K562 (cell line): ENCODE measurements around the gene F12. TPM values are rescaled to one million over a fixed set of nuclear protein-coding genes. Genes with fewer than 3 reads are reported as not detected.

ENCODE experiments used
- ATAC-seq: fragments of 200-7000 bp; cut with Tn5 transposase; 3 replicates; pipeline ENCODE4 v1.9.1; 2020; ENCODE audit warnings: moderate library complexity
- BruUV-seq: library from RNA; stranded (reverse); fragments of 400-500 nt; replicated peaks from 2 replicates; lab custom pipeline; 2021; lab: Mats Ljungman, UMichigan
- CTCF ChIA-PET: fragments of 300-600 bp; formaldehyde crosslinking; extraction: SDS; loops from one replicate; lab custom pipeline; 2021; ENCODE audit warnings: low intra/inter-chr PET ratio; lab: Yijun Ruan, JAX
- POLR2A ChIA-PET: fragments of 300-600, 350-650 bp; sonication (Branson Sonifier 250); formaldehyde crosslinking; extraction: SDS; loops from one replicate; lab custom pipeline; 2021; ENCODE audit warnings: antibody characterized with exemption, inconsistent platforms; lab: Yijun Ruan, JAX
- DNase-seq, 4 experiments: peaks; one replicate each; pipeline versions ENCODE4 v3.0.0 to v3.0.0-alpha.2; 2011 to 2018; ENCODE audit warnings: low spot score in 3 of 4, mixed read lengths in 3 of 4; ENCODE audit errors: extremely low read depth in 1 of 4
- FAIRE-seq: peaks from 2 replicates; lab custom pipeline; 2011; peaks lifted over from hg19 to GRCh38; lab: Jason Lieb, UNC
- H2AFZ ChIP-seq: 2 replicates; pipeline ENCODE4 v1.6.0; 2011; ENCODE audit warnings: low read depth, low read length, control low read depth, inconsistent platforms
- H3K27ac ChIP-seq: fragments of 200-600 bp; 3 replicates; pipeline ENCODE4 v1.8.0; 2011; ENCODE audit warnings: low read depth, mild to moderate bottlenecking, control low read depth, inconsistent platforms, low read length, moderate library complexity, mixed read lengths; ENCODE audit errors: extremely low read depth
- H3K27me3 ChIP-seq, 2 experiments: fragments of 300-600 bp in 1 of 2; 2 replicates in 1 of 2; 3 replicates in 1 of 2; pipeline versions ENCODE4 v1.6.0 to v1.8.0; 2011; ENCODE audit warnings: inconsistent platforms in 2 of 2, low read length in 2 of 2, mild to moderate bottlenecking in 1 of 2, mixed read lengths in 1 of 2, moderate library complexity in 1 of 2; ENCODE audit not compliant: control insufficient read depth in 2 of 2, insufficient read depth in 2 of 2
- H3K36me3 ChIP-seq: fragments of 300-600 bp; 3 replicates; pipeline ENCODE4 v1.8.0; 2011; ENCODE audit warnings: mild to moderate bottlenecking, low read length, inconsistent platforms; ENCODE audit not compliant: control insufficient read depth, insufficient read depth
- H3K4me1 ChIP-seq, 2 experiments: fragments of 200-600 bp in 1 of 2; replicated peaks in 1 of 2; 2 replicates in 1 of 2; 3 replicates in 1 of 2; pipeline versions ENCODE4 v1.5.1 to v1.8.0; 2011; ENCODE audit warnings: inconsistent platforms in 2 of 2, low read length in 2 of 2, mild to moderate bottlenecking in 1 of 2, mixed read lengths in 1 of 2, moderate library complexity in 1 of 2; ENCODE audit not compliant: control insufficient read depth in 2 of 2, insufficient read depth in 2 of 2
- H3K4me2 ChIP-seq: 2 replicates; pipeline ENCODE4 v1.6.1; 2011; ENCODE audit warnings: low read length, control low read depth, inconsistent platforms, mixed read lengths; ENCODE audit not compliant: insufficient read depth
- H3K4me3 ChIP-seq: fragments of 200-600 bp; sonication (generic), shearing (Covaris generic); 2 replicates; pipeline ENCODE4 v1.5.1; 2016; ENCODE audit warnings: control low read depth, inconsistent platforms
- H3K79me2 ChIP-seq: fragments of 200-600 bp; 3 replicates; pipeline ENCODE4 v1.8.0; 2011; ENCODE audit warnings: low read length, inconsistent platforms; ENCODE audit not compliant: control insufficient read depth, insufficient read depth
- H3K9ac ChIP-seq, 2 experiments: 2 replicates each; pipeline versions ENCODE4 v1.6.0 to v1.6.1; 2011; ENCODE audit warnings: low read depth in 2 of 2, low read length in 2 of 2, control low read depth in 1 of 2, inconsistent platforms in 1 of 2, mild to moderate bottlenecking in 1 of 2, mixed read lengths in 1 of 2; ENCODE audit not compliant: insufficient read depth in 1 of 2
- H3K9me1 ChIP-seq: one replicate; pipeline ENCODE4 v1.6.0; 2011; ENCODE audit warnings: inconsistent platforms, mild to moderate bottlenecking, low read length, moderate library complexity; ENCODE audit not compliant: control insufficient read depth, insufficient read depth
- H3K9me3 ChIP-seq: replicated peaks from 2 replicates; pipeline ENCODE4 v1.5.1; 2011; ENCODE audit warnings: low read depth, low read length, inconsistent platforms; ENCODE audit not compliant: control insufficient read depth, insufficient read depth
- H4K20me1 ChIP-seq: replicated peaks from 2 replicates; pipeline ENCODE4 v1.6.1; 2011; ENCODE audit warnings: low read length, inconsistent platforms, mixed read lengths; ENCODE audit not compliant: control insufficient read depth, insufficient read depth
- BACH1 ChIP-seq: fragments of 200-800 bp; sonication (Bioruptor generic); IDR thresholded peaks from 2 replicates; pipeline ENCODE4 v1.6.1; 2016; ENCODE audit warnings: missing genetic modification characterization, missing compliant biosample characterization
- WGBS: fragments of 100-300 bp; shearing (Covaris generic); methylation state at CpG from one replicate; pipeline ENCODE4 v1.1.6; 2016; ENCODE audit warnings: low coverage, mixed read lengths; ENCODE audit not compliant: insufficient coverage; ENCODE audit errors: missing lambda C conversion rate; 5-methylcytosine and 5-hydroxymethylcytosine counted together
- in situ Hi-C: fragments of 300-500 bp; cut with MboI; formaldehyde crosslinking; loops from 4 replicates; pipeline ENCODE4 v1.15.0; 2018; ENCODE audit warnings: inconsistent platforms, mixed read lengths
- intact Hi-C: fragments of 100-400 bp; cut with micrococcal nuclease; formaldehyde crosslinking; loops from 2 replicates; pipeline ENCODE4 v1.14.2; 2022
- polyA plus RNA-seq, 8 experiments: library from polyadenylated mRNA; depleted of rRNA in 4 of 8; stranded (reverse) in 5 of 8; unstranded in 3 of 8; fragments of >200 nt; fragmentation: Nextera tagmentation in 2 of 8; fragmentation: Illumina TruSeq in 1 of 8; extraction: Ambion mirVana in 2 of 8; extraction: Trizol in 1 of 8; gene quantifications; 2 replicates each; pipeline versions ENCODE4 v1.2.1 to v1.2.3, GENCODE V29; 2011 to 2014; ENCODE audit warnings: inconsistent platforms in 1 of 8, missing spikeins in 1 of 8
- total RNA-seq, 7 experiments: library from RNA; depleted of rRNA in 6 of 7; stranded (reverse); fragments of >200 nt in 6 of 7; fragmentation: Illumina TruSeq in 2 of 7; extraction: Trizol in 2 of 7; gene quantifications; 2 replicates each; pipeline versions ENCODE4 v1.2.1 to v1.2.3, GENCODE V29; 2011 to 2021; ENCODE audit warnings: low replicate concordance in 1 of 7
- TF ChIP-seq, protein P1 (sequence below): fragments of 450-650 bp; IDR thresholded peaks from 2 replicates; pipeline ENCODE4 v1.6.1; 2016
- TF ChIP-seq, protein P2 (sequence below): sonication (generic); formaldehyde crosslinking; IDR thresholded peaks from 2 replicates; pipeline ENCODE4 v1.8.0; 2022; ENCODE audit warnings: missing genetic modification reagents, mild to moderate bottlenecking, moderate library complexity, borderline replicate concordance
- TF ChIP-seq, protein P3 (sequence below): sonication (generic); formaldehyde crosslinking; IDR thresholded peaks from 2 replicates; pipeline ENCODE4 v1.8.0; 2022; ENCODE audit warnings: mild to moderate bottlenecking, missing genetic modification reagents, borderline replicate concordance

F12 gene
- total and polyA plus RNA-seq, 9 of the 15 experiments (the other 6 are each of a cell fraction or from before 2014, with no cell fraction given) = 0.59 to 18.3 (median 3.6) TPM

- FAIRE-seq = no peak
- Histone ChIP-seq H2AFZ (peak overlapping the region; percentile 70; the same call in 1 of the 2 replicates), H3K4me2 (peak overlapping the region; percentile 46; the same call in 1 of the 2 replicates), H3K9me1 (no peaks in the 10 kb centered on the region), H3K9me3 (no peaks in the 10 kb centered on the region), H3K27ac (no peak overlapping the region), H3K4me3 (no peak overlapping the region), H4K20me1 (no peaks in the 10 kb centered on the region), H3K9ac (peak overlapping the region in 1 of 2 experiments; percentile 24; a peak in 1 of 4 replicates), H3K36me3 (no peaks in the 10 kb centered on the region), H3K4me1 (no peaks in the 10 kb centered on the region; a peak in 1 of 5 replicates), H3K27me3 (no peaks in the 10 kb centered on the region), H3K79me2 (no peaks in the 10 kb centered on the region)
- no TSS peak for BruUV-seq
- DNase-seq = no peak
- TF ChIP-seq, protein P1, sequence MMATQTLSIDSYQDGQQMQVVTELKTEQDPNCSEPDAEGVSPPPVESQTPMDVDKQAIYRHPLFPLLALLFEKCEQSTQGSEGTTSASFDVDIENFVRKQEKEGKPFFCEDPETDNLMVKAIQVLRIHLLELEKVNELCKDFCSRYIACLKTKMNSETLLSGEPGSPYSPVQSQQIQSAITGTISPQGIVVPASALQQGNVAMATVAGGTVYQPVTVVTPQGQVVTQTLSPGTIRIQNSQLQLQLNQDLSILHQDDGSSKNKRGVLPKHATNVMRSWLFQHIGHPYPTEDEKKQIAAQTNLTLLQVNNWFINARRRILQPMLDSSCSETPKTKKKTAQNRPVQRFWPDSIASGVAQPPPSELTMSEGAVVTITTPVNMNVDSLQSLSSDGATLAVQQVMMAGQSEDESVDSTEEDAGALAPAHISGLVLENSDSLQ = 0 out of 2 replicates have a peak, but pooled peaks have one; percentile 16
- 0 out of 2 replicates have a peak, but pooled peaks have one; percentile 28 for TF ChIP-seq BACH1 (tag)
- TF ChIP-seq, protein P2, sequence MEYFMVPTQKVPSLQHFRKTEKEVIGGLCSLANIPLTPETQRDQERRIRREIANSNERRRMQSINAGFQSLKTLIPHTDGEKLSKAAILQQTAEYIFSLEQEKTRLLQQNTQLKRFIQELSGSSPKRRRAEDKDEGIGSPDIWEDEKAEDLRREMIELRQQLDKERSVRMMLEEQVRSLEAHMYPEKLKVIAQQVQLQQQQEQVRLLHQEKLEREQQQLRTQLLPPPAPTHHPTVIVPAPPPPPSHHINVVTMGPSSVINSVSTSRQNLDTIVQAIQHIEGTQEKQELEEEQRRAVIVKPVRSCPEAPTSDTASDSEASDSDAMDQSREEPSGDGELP (CRISPR knock-in tag) = 0 out of 2 replicates have a peak, but pooled peaks have one; percentile 10
- TF ChIP-seq, protein P3, sequence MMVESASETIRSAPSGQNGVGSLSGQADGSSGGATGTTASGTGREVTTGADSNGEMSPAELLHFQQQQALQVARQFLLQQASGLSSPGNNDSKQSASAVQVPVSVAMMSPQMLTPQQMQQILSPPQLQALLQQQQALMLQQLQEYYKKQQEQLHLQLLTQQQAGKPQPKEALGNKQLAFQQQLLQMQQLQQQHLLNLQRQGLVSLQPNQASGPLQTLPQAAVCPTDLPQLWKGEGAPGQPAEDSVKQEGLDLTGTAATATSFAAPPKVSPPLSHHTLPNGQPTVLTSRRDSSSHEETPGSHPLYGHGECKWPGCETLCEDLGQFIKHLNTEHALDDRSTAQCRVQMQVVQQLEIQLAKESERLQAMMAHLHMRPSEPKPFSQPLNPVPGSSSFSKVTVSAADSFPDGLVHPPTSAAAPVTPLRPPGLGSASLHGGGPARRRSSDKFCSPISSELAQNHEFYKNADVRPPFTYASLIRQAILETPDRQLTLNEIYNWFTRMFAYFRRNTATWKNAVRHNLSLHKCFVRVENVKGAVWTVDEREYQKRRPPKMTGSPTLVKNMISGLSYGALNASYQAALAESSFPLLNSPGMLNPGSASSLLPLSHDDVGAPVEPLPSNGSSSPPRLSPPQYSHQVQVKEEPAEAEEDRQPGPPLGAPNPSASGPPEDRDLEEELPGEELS (CRISPR knock-in tag) = no peak
- intact Hi-C loops = no loop called here
- ChIA-PET CTCF (no interaction called here), POLR2A (interaction anchor here (0.8 to 5.0 kb wide), 4 partner anchors 9 to 298 kb away, joined by 3 to 32 read pairs (median 5); partner anchors contain the start of gene GRK6)
- 43% methylated on average over 8 of the region's 8 CpGs for WGBS
- in situ Hi-C loops = no loop called here
- peak; percentile 16; the same call in 2 of the 3 replicates for ATAC-seq
Observed at GRCh38 chr5:177412603-177413233, 3.4 kb upstream of the F12 start.
